IMR-90 (cell line): ENCODE data around the gene CREBBP. TPM values are rescaled to one million over a fixed set of nuclear protein-coding genes. Genes with fewer than 3 reads are reported as not detected.
A peak's percentile ranks its signal among the peaks of the same experiment; 100 is the strongest.

Source experiments
- ATAC-seq: fragments of 200-7000 bp; cut with Tn5 transposase; 2 replicates; pipeline ENCODE4 v1.9.1; 2020; ENCODE audit warnings: low read depth, mild to moderate bottlenecking, moderate library complexity
- BruUV-seq: library from RNA; stranded (reverse); fragments of 400-500 nt; replicated peaks from 2 replicates; lab custom pipeline; 2021; lab: Mats Ljungman, UMichigan
- CTCF ChIA-PET: fragments of 300-600 bp; formaldehyde crosslinking; extraction: SDS; loops from one replicate; lab custom pipeline; 2021; ENCODE audit warnings: antibody characterized with exemption; lab: Yijun Ruan, JAX
- POLR2A ChIA-PET: fragments of 300-600 bp; sonication (Branson Sonifier 250); formaldehyde crosslinking; loops from one replicate; lab custom pipeline; 2022; ENCODE audit warnings: antibody characterized with exemption; ENCODE audit not compliant: unreplicated experiment; lab: Charles Lee
- DNase-seq: peaks from one replicate; pipeline ENCODE4 v3.0.0; 2013
- H2AFZ ChIP-seq: replicated peaks from 2 replicates; pipeline ENCODE3; 2013; ENCODE audit warnings: low read length, mild to moderate bottlenecking; ENCODE audit not compliant: poor library complexity
- H2AK5ac ChIP-seq: 2 replicates; pipeline ENCODE4 v1.6.1; 2013; ENCODE audit warnings: low read depth, low read length, inconsistent platforms
- H2AK9ac ChIP-seq: replicated peaks from 2 replicates; pipeline ENCODE3; 2013; ENCODE audit warnings: mild to moderate bottlenecking, low read depth, low read length, moderate library complexity; ENCODE audit not compliant: poor library complexity
- H2BK120ac ChIP-seq: 2 replicates; pipeline ENCODE4 v1.6.1; 2013; ENCODE audit warnings: low read depth, low read length, inconsistent platforms
- H2BK15ac ChIP-seq: 3 replicates; pipeline ENCODE4 v1.6.1; 2013; ENCODE audit warnings: low read depth, low read length, inconsistent platforms
- H2BK20ac ChIP-seq: 2 replicates; pipeline ENCODE4 v1.6.1; 2013; ENCODE audit warnings: low read depth, mild to moderate bottlenecking, inconsistent platforms, low read length, moderate library complexity
- H2BK5ac ChIP-seq: 2 replicates; pipeline ENCODE4 v1.6.1; 2013; ENCODE audit warnings: mild to moderate bottlenecking, low read depth, low read length, inconsistent platforms; ENCODE audit not compliant: poor library complexity, severe bottlenecking
- H3K14ac ChIP-seq: replicated peaks from 2 replicates; pipeline ENCODE4 v1.6.1; 2013; ENCODE audit warnings: low read depth, low read length, inconsistent platforms
- H3K18ac ChIP-seq: 2 replicates; pipeline ENCODE4 v1.6.1; 2013; ENCODE audit warnings: low read depth, low read length, control low read depth
- H3K23ac ChIP-seq: 2 replicates; pipeline ENCODE4 v1.6.1; 2013; ENCODE audit warnings: low read depth, low read length, inconsistent platforms
- H3K27ac ChIP-seq: 2 replicates; pipeline ENCODE4 v1.5.1; 2013; ENCODE audit warnings: mild to moderate bottlenecking, control low read depth, low read length; ENCODE audit not compliant: insufficient read depth
- H3K27me3 ChIP-seq: 2 replicates; pipeline ENCODE4 v1.6.1; 2013; ENCODE audit warnings: low read length; ENCODE audit not compliant: control insufficient read depth, insufficient read depth
- H3K36me3 ChIP-seq: 2 replicates; pipeline ENCODE4 v1.6.1; 2013; ENCODE audit warnings: low read length, mixed read lengths; ENCODE audit not compliant: control insufficient read depth, insufficient read depth
- H3K4ac ChIP-seq: 2 replicates; pipeline ENCODE4 v1.6.1; 2013; ENCODE audit warnings: low read depth, low read length, inconsistent platforms
- H3K4me1 ChIP-seq: 2 replicates; pipeline ENCODE4 v1.6.1; 2013; ENCODE audit warnings: low read length, mixed read lengths; ENCODE audit not compliant: control insufficient read depth, insufficient read depth
- H3K4me2 ChIP-seq: 2 replicates; pipeline ENCODE4 v1.6.1; 2013; ENCODE audit warnings: low read depth, mild to moderate bottlenecking, control low read depth, low read length, moderate library complexity
- H3K4me3 ChIP-seq: 2 replicates; pipeline ENCODE4 v1.5.1; 2013; ENCODE audit warnings: low read depth, mild to moderate bottlenecking, control low read depth, low read length, moderate library complexity; ENCODE audit not compliant: insufficient read depth
- H3K56ac ChIP-seq: 2 replicates; pipeline ENCODE4 v1.6.1; 2013; ENCODE audit warnings: low read length, inconsistent platforms; ENCODE audit not compliant: insufficient read depth; ENCODE audit errors: extremely low read depth
- H3K79me1 ChIP-seq, 2 experiments: 2 replicates each; pipeline ENCODE4 v1.6.1; 2013; ENCODE audit warnings: low read length in 2 of 2, inconsistent platforms in 1 of 2, low read depth in 1 of 2
- H3K9ac ChIP-seq: 2 replicates; pipeline ENCODE4 v1.6.1; 2013; ENCODE audit warnings: low read depth, low read length, control low read depth
- H3K9me1 ChIP-seq: 2 replicates; pipeline ENCODE4 v1.6.1; 2013; ENCODE audit warnings: low read length, inconsistent platforms; ENCODE audit not compliant: insufficient read depth
- H3K9me3 ChIP-seq: 2 replicates; pipeline ENCODE4 v1.6.1; 2013; ENCODE audit warnings: low read length; ENCODE audit not compliant: control insufficient read depth, insufficient read depth
- H4K20me1 ChIP-seq: 2 replicates; pipeline ENCODE4 v1.6.1; 2013; ENCODE audit warnings: low read length, inconsistent platforms; ENCODE audit not compliant: insufficient read depth
- H4K5ac ChIP-seq: 2 replicates; pipeline ENCODE4 v1.6.1; 2013; ENCODE audit warnings: mild to moderate bottlenecking, low read depth, low read length, control low read depth
- H4K8ac ChIP-seq, 2 experiments: 2 replicates each; pipeline ENCODE4 v1.6.1; 2013; ENCODE audit warnings: low read depth in 2 of 2, low read length in 2 of 2, control low read depth in 1 of 2, inconsistent platforms in 1 of 2
- H4K91ac ChIP-seq: 2 replicates; pipeline ENCODE4 v1.6.1; 2013; ENCODE audit warnings: low read depth, low read length, inconsistent platforms; ENCODE audit not compliant: insufficient read depth
- BHLHE40 ChIP-seq: fragments of 150-350 bp; IDR thresholded peaks from 2 replicates; pipeline ENCODE4 v1.6.1; 2016; ENCODE audit warnings: mild to moderate bottlenecking, low read depth, low read length
- CEBPB ChIP-seq: IDR thresholded peaks from 2 replicates; pipeline ENCODE4 v1.6.1; 2012; ENCODE audit warnings: low read depth, low read length, improper control_type of control experiment
- CHD1 ChIP-seq: IDR thresholded peaks from 2 replicates; pipeline ENCODE4 v1.6.1; 2012; ENCODE audit warnings: low read depth, low read length, improper control_type of control experiment
- CTCF ChIP-seq: conservative IDR thresholded peaks from 2 replicates; pipeline ENCODE4 v1.5.1; 2012; ENCODE audit warnings: mild to moderate bottlenecking, low read depth, low read length, improper control_type of control experiment
- ELK1 ChIP-seq: fragments of 150-350 bp; IDR thresholded peaks from 2 replicates; pipeline ENCODE4 v1.6.1; 2016; ENCODE audit warnings: low read depth, mild to moderate bottlenecking, low read length, moderate library complexity, borderline replicate concordance
- MAFK ChIP-seq: IDR thresholded peaks from 2 replicates; pipeline ENCODE4 v1.6.1; 2012; ENCODE audit warnings: low read depth, low read length, improper control_type of control experiment
- MAZ ChIP-seq: IDR thresholded peaks from 2 replicates; pipeline ENCODE4 v1.6.1; 2012; ENCODE audit warnings: low read depth, mild to moderate bottlenecking, low read length, improper control_type of control experiment, moderate library complexity, borderline replicate concordance
- MXI1 ChIP-seq: IDR thresholded peaks from 2 replicates; pipeline ENCODE4 v1.6.1; 2012; ENCODE audit warnings: low read depth, mild to moderate bottlenecking, low read length, moderate library complexity, borderline replicate concordance
- NFE2L2 ChIP-seq: fragments of 150-350 bp; IDR thresholded peaks from 2 replicates; pipeline ENCODE4 v1.6.1; 2016; ENCODE audit warnings: low read depth, mild to moderate bottlenecking, low read length
- POLR2A ChIP-seq: IDR thresholded peaks from 2 replicates; pipeline ENCODE4 v1.6.1; 2012; ENCODE audit warnings: mild to moderate bottlenecking, low read depth, low read length
- RCOR1 ChIP-seq: IDR thresholded peaks from 2 replicates; pipeline ENCODE4 v1.6.1; 2012; ENCODE audit warnings: mild to moderate bottlenecking, low read length, improper control_type of control experiment; ENCODE audit not compliant: insufficient replicate concordance
- SMC3 ChIP-seq: fragments of 150-350 bp; IDR thresholded peaks from 2 replicates; pipeline ENCODE4 v1.6.1; 2016; ENCODE audit warnings: low read depth, mild to moderate bottlenecking, antibody characterized with exemption, low read length, moderate library complexity
- USF2 ChIP-seq: fragments of 150-350 bp; IDR thresholded peaks from 2 replicates; pipeline ENCODE4 v1.6.1; 2017; ENCODE audit warnings: mild to moderate bottlenecking, antibody characterized with exemption, low read length, low read depth
- WGBS, 2 experiments: methylation state at CpG; one replicate each; pipeline versions ENCODE4 v1.1.5 to v1.1.7; 2013; ENCODE audit warnings: missing lambda C conversion rate in 2 of 2; ENCODE audit not compliant: insufficient read length in 1 of 2; ENCODE audit errors: extremely low coverage in 2 of 2; 5-methylcytosine and 5-hydroxymethylcytosine counted together
- dilution Hi-C: fragments of 300-500 bp; cut with HindIII; formaldehyde crosslinking; loops from one replicate; pipeline ENCODE4 v1.14.3; 2018; ENCODE audit warnings: low sequenced_read_pairs; ENCODE audit not compliant: unreplicated experiment
- in situ Hi-C: fragments of 300-500 bp; cut with MboI; formaldehyde crosslinking; loops from 3 replicates; pipeline ENCODE4 v1.14.3; 2019; ENCODE audit warnings: low sequenced_read_pairs, inconsistent platforms, mixed read lengths
- intact Hi-C: fragments of 100-400 bp; cut with micrococcal nuclease; formaldehyde crosslinking; loops from 2 replicates; pipeline ENCODE4 v1.10.0; 2022
- polyA plus RNA-seq, 3 experiments: library from polyadenylated mRNA; depleted of rRNA; stranded (reverse); fragments of >200 nt; gene quantifications; 2 replicates each; pipeline ENCODE4 v1.2.3, GENCODE V29; 2012; ENCODE audit warnings: low replicate concordance in 1 of 3
- total RNA-seq: library from RNA; depleted of rRNA; stranded (reverse); fragments of >200 nt; gene quantifications from 2 replicates; pipeline ENCODE4 v1.2.3, GENCODE V29; 2012

The CREBBP gene
- total and polyA plus RNA-seq, 2 of the 4 experiments (the other 2 are of a cell fraction): 7.3 to 12.5 TPM

GRCh38 chr16:3792472-3793012 lies 88.0 kb downstream of the CREBBP start:
- peaks cover 33% of the 10 kb centered on the region for H3K36me3 ChIP-seq
- H3K79me1 ChIP-seq: peaks cover 48 to 92% of the 10 kb centered on the region in 2 experiments
- H3K56ac ChIP-seq: no peak overlapping the region
- no peak for TF ChIP-seq MAFK
- TF ChIP-seq CHD1: no peak
- TF ChIP-seq NFE2L2: no peak
- TF ChIP-seq CTCF: no peak
- TF ChIP-seq BHLHE40: no peak
- no peak for TF ChIP-seq CEBPB
- no peak for TF ChIP-seq ELK1
- TF ChIP-seq MXI1: no peak
- TF ChIP-seq SMC3: no peak
- TF ChIP-seq POLR2A: no peak
- no peak for TF ChIP-seq USF2
- no peak for TF ChIP-seq MAZ
- no peak for TF ChIP-seq RCOR1
- no peak overlapping the region for H2BK15ac ChIP-seq
- no peaks in the 10 kb centered on the region; the same call in 1 of the 2 replicates for H3K4me1 ChIP-seq
- no peak overlapping the region for H3K4me2 ChIP-seq
- H2AK9ac ChIP-seq: no peak overlapping the region
- no peak overlapping the region for H2AK5ac ChIP-seq
- H3K9ac ChIP-seq: no peak overlapping the region
- in situ Hi-C loops: no loop called here
- H2AFZ ChIP-seq: no peak overlapping the region
- no peak overlapping the region for H3K23ac ChIP-seq
- H2BK20ac ChIP-seq: no peak overlapping the region
- ATAC-seq (no peak), DNase-seq (no peak)
- H4K8ac ChIP-seq: 0 out of 4 replicates have a peak overlapping the region, but pooled peaks of 1 of the 2 experiments have one; percentile 6
- no peak overlapping the region for H3K4me3 ChIP-seq
- H3K14ac ChIP-seq: no peak overlapping the region
- H2BK5ac ChIP-seq: no peak overlapping the region
- H2BK120ac ChIP-seq: no peak overlapping the region
- H3K18ac ChIP-seq: no peak overlapping the region
- CTCF ChIA-PET: no interaction called here
- no peak overlapping the region for H3K27ac ChIP-seq
- dilution Hi-C loops: no loop called here
- no TSS peak for BruUV-seq
- POLR2A ChIA-PET: no interaction called here
- H3K27me3 ChIP-seq: no peaks in the 10 kb centered on the region
- no peak overlapping the region for H4K91ac ChIP-seq
- no peak overlapping the region for H4K5ac ChIP-seq
- H3K9me1 ChIP-seq: peaks cover 29% of the 10 kb centered on the region
- WGBS, 2 experiments: 100% methylated on average over 1 of the region's 12 CpGs; no CpG with 5 or more reads in 1 of the 2 experiments
- H3K9me3 ChIP-seq: no peaks in the 10 kb centered on the region
- peaks cover 86% of the 10 kb centered on the region for H4K20me1 ChIP-seq
- no peak overlapping the region for H3K4ac ChIP-seq
- intact Hi-C loops: no loop called here
